Retinal pigment epithelial cell (primary cell): ENCODE data around the gene AACS.
"Not testable (repeated sequence)": the region's sequence is repeated elsewhere in the genome, so short reads cannot be mapped to it uniquely, and the experiment has no call there.

ENCODE experiments used
- DNase-seq: peaks from one replicate; pipeline ENCODE4 v3.0.0-alpha.2; 2010; ENCODE audit warnings: low read depth
- H3K4me3 ChIP-seq: 2 replicates; pipeline ENCODE4 v1.5.1; 2011; ENCODE audit warnings: mild to moderate bottlenecking, low read length, control low read depth, moderate library complexity
- CTCF ChIP-seq: conservative IDR thresholded peaks from 2 replicates; pipeline ENCODE4 v1.5.1; 2011; ENCODE audit warnings: low read depth, low read length, control low read depth, inconsistent platforms

The AACS gene

GRCh38 chr12:125079084-125079483, 13.8 kb downstream of the AACS start:
- TF ChIP-seq CTCF = no peak
- no peak overlapping the region for H3K4me3 ChIP-seq
- no peak for DNase-seq

GRCh38 chr12:125079648-125080645, 14.7 kb downstream of the AACS start:
- no peak for DNase-seq

GRCh38 chr12:125081427-125081826, 16.2 kb downstream of the AACS start:
- DNase-seq = no peak
- H3K4me3 ChIP-seq = no peak overlapping the region
- no peak for TF ChIP-seq CTCF

More at GRCh38 chr12:125079648-125080645, 14.7 kb downstream of the AACS start:
- no peak for TF ChIP-seq CTCF
- no peak overlapping the region for H3K4me3 ChIP-seq

- no peak for DNase-seq
- no peak for TF ChIP-seq CTCF
- H3K4me3 ChIP-seq = no peak overlapping the region
These were observed 17.8 kb downstream of the AACS start for GRCh38 chr12:125083072-125083471.

GRCh38 chr12:125088199-125088598, 23.0 kb downstream of the AACS start:
- not testable (repeated sequence) for H3K4me3 ChIP-seq, DNase-seq

GRCh38 chr12:125089083-125089482, 23.8 kb downstream of the AACS start:
- no peak overlapping the region for H3K4me3 ChIP-seq
- TF ChIP-seq CTCF = peak; percentile 11
- DNase-seq = no peak

GRCh38 chr12:125089626-125090025, 24.4 kb downstream of the AACS start:
- TF ChIP-seq CTCF = no peak
- DNase-seq = no peak
- H3K4me3 ChIP-seq = no peak overlapping the region
